GM18861 (cell line): Measurements from ENCODE around the gene S1PR1.
"Not testable (repeated sequence)": the region's sequence is repeated elsewhere in the genome, so short reads cannot be mapped to it uniquely, and the experiment has no call there.

Experiments
- ATAC-seq: cut with Tn5 transposase; IDR thresholded peaks from one replicate; pipeline ENCODE4 v1.9.1; 2021; ENCODE audit not compliant: unreplicated experiment

Gene S1PR1

DNA sequence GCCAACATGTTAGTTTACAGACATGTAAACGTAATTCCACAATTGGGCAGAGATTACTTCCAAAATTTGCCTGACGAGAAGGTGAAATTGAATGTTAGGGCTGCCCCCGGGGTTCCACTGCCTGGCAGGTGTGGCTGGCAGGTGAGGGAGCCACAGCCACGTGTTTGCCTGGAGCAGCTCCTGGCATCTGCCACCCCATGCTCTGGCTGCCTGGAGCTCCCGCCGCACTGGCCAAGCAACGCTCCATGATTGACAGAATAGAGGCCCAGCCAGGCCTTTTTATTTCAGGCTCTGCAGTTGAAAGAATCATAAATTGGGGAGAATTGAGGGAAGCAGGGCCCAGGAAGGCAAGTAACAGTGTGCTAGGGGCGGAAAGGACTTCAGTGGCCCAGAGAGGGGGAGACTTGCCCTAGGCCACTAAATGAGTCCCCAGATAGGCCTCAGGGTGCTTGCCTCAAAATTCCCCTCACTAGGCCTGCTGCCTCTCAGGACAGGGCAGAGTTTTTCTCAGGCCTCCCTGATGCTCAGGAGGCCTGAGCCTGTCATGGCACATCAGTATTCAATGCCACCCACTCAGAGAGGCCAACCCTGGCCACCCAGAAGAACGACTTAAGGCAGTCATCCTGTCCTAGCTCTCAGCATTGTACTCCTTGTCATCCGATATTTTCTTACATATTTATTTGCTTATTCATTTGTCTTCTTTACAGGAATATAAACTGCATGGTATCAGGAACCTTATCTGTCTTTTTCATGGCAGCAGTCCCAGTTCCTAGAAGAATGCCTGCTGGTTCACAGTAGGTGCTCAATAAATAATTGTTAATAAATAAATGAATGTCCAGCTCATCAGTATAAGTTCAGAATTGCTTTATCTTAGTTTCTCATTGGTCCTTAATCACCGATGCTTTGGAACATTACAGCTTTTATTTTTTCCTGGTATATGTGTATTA is 16.6 kb upstream of the S1PR1 start:
- ATAC-seq, result no peak

DNA sequence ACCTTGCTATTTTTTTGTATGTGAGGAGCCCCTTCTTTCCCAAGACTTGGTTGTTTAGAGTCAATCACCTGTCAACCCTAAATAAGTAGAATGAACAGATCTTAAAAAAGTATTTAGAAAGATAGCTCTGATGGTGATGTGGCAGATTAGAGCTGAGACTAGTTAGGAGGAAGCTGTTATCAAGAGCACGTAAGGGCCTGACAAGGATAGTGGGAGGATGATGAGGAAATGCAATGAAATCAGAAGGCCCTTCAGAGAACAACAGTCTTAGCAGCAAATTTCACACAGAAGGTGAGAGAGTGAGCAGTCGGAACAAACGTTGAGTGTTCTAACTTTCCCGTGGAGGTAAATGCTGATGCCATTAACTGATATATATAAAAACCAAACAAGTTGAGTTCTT is 15.9 kb upstream of the S1PR1 start:
- no peak for ATAC-seq

DNA sequence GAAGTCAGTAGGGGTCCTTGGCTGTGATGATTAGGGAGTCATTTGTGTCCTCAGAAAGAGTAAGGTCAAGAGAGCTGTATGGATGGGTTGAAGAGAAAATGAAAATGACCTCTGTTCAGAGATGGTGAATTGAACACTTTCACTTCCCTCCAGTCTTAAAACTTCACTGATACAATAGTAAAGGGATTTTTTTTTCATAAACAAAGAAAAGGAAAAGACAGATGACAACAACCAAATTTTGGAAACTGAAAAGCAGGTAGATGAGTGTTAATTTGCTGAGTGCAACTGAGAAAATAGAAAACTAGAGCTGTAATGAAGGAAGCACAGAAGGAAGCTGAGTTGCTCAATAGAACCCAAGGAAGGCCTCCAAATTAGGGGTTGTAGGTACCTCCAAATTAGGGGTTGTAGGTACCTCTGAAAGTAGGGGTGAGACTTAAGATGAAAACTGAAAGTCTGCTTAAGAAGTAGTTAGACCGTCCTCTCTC is 14.8 kb upstream of the S1PR1 start:
- ATAC-seq, result peak; percentile 98

GRCh38 chr1:101227837-101228236 is 9.0 kb upstream of the S1PR1 start:
- ATAC-seq, result no peak

- no peak for ATAC-seq
Observed at GRCh38 chr1:101228424-101229134, 8.2 kb upstream of the S1PR1 start.

- not testable (repeated sequence) for ATAC-seq
Observed at GRCh38 chr1:101232182-101232581, 4.6 kb upstream of the S1PR1 start.

DNA sequence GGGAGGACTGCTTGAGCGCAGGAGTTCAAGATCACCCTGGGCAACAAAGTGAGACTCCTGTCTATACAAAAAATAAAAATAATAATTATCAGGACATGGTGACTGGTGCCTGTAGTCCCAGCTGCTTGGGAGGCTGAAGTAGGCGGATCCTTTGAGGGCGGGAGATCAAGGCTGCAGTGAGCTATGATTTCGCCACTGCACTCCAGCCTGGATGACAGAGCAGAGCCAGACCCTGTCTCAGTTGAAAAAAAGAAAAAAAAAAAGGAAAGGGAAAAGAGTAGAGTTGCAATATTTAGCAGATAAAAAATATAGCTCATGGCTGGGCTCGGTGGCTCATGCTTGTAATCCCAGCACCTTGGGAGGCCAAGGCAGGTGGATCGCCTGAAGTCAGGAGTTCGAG is 3.3 kb upstream of the S1PR1 start:
- no peak for ATAC-seq

GRCh38 chr1:101235216-101235695 is 1.6 kb upstream of the S1PR1 start:
- ATAC-seq, result no peak

DNA sequence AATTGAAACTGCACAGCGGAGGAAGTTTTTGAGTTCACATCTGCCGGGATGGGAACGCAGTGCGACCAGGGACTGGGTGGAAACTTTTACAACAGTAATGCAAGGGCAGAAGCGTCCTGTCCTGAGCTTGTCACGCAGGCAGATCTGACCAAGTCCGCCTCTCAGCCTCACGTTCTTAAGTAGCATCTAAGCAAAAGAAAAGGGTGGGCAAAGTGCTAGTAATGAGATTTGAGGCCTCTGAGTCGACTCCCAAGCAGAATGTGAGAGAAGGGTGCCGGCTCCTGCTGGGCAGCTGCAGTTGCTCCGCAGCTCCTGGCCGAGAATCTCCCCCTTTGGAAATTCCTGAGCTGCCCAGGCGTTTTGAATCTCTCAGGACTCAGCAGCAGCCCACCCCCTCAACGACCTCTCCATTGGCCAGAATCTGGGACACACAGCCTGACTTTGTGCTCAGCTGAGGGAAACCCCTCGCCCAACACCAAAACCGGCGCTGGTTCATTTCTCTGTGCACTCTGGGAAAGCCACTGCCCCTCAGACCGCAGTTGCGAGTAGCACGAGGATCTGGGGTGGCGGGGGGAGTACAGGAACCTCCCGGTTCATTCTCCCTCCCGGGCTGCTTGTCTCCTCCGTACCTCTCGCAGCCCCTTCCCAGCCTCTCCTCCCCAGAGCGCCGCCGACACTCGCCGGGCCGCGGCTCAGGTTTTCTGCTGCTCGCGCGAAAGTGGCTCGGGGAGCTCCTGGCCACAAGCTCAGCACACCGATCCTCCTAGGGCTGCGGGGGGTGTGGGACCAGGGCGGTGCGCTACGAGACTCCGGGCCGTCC is 913 bp upstream of the S1PR1 start:
- peak; percentile 59 for ATAC-seq

GRCh38 chr1:101237229-101237837 is 514 bp downstream of the S1PR1 start:
- no peak for ATAC-seq

GRCh38 chr1:101238031-101238628 is 1.3 kb downstream of the S1PR1 start:
- no peak for ATAC-seq

DNA sequence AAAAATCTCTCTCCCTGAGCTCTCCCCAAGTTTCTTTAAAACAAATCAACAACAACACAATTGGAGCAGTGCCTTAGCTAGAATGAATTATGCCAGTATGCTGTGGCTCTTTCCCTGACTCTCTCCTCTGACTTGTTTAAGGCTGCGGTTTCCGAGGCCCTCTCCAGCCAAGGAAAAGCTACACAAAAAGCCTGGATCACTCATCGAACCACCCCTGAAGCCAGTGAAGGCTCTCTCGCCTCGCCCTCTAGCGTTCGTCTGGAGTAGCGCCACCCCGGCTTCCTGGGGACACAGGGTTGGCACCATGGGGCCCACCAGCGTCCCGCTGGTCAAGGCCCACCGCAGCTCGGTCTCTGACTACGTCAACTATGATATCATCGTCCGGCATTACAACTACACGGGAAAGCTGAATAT is 1.9 kb downstream of the S1PR1 start:
- no peak for ATAC-seq

DNA sequence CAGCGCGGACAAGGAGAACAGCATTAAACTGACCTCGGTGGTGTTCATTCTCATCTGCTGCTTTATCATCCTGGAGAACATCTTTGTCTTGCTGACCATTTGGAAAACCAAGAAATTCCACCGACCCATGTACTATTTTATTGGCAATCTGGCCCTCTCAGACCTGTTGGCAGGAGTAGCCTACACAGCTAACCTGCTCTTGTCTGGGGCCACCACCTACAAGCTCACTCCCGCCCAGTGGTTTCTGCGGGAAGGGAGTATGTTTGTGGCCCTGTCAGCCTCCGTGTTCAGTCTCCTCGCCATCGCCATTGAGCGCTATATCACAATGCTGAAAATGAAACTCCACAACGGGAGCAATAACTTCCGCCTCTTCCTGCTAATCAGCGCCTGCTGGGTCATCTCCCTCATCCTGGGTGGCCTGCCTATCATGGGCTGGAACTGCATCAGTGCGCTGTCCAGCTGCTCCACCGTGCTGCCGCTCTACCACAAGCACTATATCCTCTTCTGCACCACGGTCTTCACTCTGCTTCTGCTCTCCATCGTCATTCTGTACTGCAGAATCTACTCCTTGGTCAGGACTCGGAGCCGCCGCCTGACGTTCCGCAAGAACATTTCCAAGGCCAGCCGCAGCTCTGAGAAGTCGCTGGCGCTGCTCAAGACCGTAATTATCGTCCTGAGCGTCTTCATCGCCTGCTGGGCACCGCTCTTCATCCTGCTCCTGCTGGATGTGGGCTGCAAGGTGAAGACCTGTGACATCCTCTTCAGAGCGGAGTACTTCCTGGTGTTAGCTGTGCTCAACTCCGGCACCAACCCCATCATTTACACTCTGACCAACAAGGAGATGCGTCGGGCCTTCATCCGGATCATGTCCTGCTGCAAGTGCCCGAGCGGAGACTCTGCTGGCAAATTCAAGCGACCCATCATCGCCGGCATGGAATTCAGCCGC is 2.5 kb downstream of the S1PR1 start:
- ATAC-seq, result no peak

- ATAC-seq, result no peak
Observed at GRCh38 chr1:101240041-101240430, 3.2 kb downstream of the S1PR1 start.

DNA sequence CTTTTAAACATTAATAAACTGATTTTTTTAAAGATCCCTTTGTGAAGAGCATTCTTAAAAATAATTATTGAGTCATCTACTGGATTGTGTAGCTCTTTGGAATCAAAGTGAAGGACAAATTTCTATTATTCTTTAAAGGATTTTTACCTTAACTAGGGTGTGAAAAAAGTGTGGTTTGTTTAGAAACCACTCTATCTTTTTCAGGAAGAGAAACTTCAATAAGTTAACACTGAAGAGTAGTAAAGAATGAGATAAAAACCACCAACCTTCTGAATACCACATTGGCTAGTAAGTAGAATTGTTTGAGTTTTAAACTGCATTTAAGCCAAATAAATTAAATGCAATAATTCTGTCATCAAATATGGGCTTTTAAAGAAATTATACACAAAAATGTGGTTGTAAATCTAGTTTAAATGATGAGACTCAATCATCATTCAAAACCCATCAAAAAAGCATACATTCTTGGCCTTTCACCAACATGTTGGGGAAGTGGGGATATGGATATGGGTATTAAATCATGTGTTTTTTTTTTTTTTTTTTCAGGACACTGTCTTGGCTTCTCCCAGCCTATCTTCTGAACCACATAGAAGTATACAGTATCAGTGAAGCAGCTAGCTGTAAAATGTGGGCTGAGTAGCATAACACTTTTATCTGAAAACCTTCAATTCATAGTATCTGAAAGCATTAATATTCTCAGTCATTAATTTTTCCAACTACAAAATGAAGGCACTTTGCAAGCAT is 4.8 kb downstream of the S1PR1 start:
- peak; percentile 29 for ATAC-seq

- ATAC-seq, result no peak
Observed at GRCh38 chr1:101242324-101243050, 5.7 kb downstream of the S1PR1 start.

DNA sequence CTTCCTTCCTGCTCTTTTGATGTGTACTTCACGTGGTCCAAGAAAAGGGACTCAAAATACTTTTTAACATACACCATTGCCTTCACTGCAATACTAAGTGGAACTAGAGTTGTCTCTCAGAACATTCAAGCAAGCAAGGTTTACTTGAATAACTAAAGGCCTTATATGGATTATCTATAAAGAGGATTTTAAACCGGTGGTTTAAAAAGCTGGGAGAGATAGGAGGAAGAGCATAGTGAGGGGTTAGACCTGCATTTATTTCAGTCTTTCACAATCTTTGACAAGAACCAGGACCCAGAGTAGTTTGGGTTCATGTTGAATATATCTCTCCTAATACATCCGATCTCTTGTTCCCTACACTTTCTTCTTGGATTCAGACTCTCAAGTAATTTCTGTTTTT is 6.9 kb downstream of the S1PR1 start:
- no peak for ATAC-seq

- no peak for ATAC-seq
Observed at GRCh38 chr1:101244842-101245241, 8.0 kb downstream of the S1PR1 start.
